Measurements from ENCODE around the gene GSTM4.

Gene GSTM4

DNA sequence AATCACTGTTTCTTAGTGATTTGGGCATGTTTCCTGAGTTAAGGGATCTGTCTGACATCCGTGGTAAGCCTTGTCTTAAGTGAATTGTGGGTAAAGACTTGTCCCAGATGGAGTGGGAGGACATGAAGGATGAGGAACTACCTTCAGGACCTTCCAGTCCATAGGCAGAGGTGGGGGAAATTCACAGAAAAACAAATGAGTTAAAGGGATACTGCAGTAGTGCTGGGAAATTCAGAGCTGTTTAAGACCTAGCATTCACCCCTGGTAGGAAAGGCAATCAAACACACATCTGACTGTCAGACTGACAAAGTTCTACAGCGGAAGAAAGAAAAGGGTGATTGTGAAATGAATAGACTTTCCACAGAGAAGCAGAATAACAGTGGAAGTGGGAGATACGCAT is 39.5 kb upstream of the GSTM4 start:
- H3K4me3 ChIP-seq (replicated peaks in 1 of 2; ENCODE audit: low read depth in 2 of 2, low read length in 2 of 2), result no peak overlapping the region
- TF ChIP-seq, protein P1, sequence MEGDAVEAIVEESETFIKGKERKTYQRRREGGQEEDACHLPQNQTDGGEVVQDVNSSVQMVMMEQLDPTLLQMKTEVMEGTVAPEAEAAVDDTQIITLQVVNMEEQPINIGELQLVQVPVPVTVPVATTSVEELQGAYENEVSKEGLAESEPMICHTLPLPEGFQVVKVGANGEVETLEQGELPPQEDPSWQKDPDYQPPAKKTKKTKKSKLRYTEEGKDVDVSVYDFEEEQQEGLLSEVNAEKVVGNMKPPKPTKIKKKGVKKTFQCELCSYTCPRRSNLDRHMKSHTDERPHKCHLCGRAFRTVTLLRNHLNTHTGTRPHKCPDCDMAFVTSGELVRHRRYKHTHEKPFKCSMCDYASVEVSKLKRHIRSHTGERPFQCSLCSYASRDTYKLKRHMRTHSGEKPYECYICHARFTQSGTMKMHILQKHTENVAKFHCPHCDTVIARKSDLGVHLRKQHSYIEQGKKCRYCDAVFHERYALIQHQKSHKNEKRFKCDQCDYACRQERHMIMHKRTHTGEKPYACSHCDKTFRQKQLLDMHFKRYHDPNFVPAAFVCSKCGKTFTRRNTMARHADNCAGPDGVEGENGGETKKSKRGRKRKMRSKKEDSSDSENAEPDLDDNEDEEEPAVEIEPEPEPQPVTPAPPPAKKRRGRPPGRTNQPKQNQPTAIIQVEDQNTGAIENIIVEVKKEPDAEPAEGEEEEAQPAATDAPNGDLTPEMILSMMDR (IDR thresholded peaks at IDR 0.05; ENCODE audit: low read depth, low read length), result no peak
- DNase-seq (ENCODE audit: low read depth in 2 of 2), result no peak

DNA sequence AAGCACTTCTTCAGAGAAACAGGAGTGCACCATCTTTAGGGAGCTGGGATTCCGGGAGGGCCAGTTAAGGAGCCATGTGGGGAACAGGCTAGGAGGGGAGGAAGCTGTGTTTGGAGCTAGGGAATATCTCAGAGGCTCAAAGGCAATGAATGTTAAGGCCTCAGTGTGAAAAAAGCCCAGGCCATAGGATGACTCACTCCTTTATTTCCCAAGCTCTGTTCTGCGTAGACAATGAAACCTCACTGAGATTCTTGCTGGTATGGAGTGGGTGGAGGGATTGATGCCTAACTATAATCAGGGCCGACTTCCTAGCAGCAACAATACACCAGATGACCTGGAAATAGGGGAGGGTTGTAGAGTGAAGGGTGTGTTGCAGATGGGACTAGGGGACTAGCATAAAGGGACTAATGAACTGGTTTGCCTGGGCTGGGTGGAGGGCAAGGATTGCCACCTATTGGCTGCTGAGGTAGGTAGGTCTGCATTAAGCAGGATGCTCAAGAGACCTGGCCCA is 38.6 kb upstream of the GSTM4 start:
- H3K4me3 ChIP-seq (replicated peaks in 1 of 2; ENCODE audit: low read depth in 2 of 2, low read length in 2 of 2), result no peak overlapping the region
- DNase-seq (ENCODE audit: low read depth in 2 of 2), result peak; percentile 93 to 94
- TF ChIP-seq, protein P1 (IDR thresholded peaks at IDR 0.05; ENCODE audit: low read depth, low read length), result no peak

DNA sequence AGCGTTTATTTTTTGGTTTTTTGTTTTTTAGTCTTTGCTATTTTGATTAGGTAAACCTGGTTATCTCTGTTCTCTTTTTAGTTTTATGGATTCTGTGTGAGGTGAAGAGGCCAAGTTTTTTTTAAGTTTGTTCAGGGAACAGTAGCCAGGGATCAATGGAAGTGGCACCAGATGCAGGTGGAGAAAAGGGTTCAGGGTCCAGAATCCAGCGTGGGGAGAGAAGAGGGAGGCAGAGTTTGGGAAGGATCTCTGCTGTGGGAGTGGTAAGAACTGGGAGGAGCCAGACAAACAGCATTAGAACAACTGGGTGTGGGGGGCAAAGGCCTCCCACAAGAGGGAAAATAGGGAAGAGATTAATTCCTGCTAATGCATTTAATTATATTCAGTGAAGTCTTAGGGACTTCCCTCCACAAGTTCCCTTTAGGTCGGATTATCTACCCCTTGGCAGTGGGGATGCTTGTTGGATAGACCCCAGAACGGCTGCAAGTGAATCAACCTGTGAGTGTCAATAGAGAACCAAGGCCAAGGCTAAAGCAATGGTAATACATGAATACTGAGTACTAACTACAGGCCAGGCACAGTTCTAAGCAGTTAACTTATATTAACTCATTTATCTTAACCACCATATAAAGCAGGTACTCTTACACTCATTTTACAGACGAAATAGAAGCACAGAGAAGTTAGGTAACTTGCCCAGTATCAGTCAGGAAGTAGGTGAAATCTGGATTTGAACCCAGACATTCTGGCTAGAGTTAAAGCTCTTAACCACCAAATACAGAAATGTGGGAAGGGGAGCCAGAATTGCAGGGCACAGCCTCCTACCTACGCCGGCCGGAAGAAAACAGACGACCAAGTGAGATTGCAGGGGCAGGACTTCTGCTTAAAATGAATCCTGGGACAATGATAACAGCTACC is 37.0 kb upstream of the GSTM4 start:
- TF ChIP-seq, protein P1 (IDR thresholded peaks at IDR 0.05; ENCODE audit: low read depth, low read length), result no peak
- no peak for DNase-seq (ENCODE audit: low read depth in 2 of 2)

DNA sequence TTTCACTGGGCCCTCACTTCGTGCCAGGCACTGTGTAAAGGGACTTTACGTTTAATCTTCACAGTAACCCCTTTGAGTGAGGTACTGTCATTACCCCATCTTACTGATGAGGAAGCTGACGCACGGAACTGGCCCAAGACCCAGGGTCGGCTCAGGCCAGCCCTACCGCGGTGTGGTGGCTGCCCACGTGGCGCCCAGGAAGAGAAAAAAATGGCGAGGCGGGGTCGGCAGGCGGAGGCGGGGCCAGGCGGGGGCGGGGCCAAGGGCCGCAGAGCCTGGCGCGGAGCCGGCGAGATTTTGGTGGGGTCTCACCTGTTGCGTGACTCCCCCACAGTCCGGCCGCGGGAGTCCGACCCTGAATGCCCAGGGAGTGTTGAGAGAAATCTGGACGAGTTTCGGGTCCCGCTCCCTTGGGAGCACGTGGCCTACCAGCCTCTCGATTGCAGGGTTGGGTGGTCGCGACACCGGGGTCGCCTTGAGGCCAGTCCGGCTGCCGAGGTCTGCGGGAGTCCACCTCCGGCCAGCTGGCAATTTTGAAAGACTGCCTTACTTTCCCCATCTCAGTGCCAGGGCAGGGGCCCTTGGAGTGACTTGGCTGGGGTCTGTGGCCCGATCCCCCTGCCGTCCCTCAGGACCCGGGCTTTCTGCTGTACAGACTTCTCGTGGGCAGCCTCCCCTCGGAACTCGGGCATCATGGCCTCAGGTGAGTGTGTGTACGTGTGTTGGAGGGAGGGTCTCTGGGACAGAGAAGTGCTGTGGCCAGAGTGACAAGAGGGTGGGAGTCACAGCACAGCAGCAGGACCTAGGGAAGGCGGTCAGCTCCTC is 36.1 kb upstream of the GSTM4 start, which contains the start of the genes AMPD2 and GNAT2:
TSS of gene AMPD2 (plus strand) at position 262 of the 825 bp plus-strand sequence. CDS start 1,339 bp downstream, outside the sequence.
TSS of gene GNAT2 (minus strand) at position 41 of the 825 bp plus-strand sequence. CDS start 6,746 bp downstream, outside the sequence.
- H3K4me3 ChIP-seq (replicated peaks in 1 of 2; ENCODE audit: low read depth in 2 of 2, low read length in 2 of 2), result peak within 1 kb of the TSS; percentile 73 to 89
- peak; percentile 88 to 93 for DNase-seq (ENCODE audit: low read depth in 2 of 2)
- TF ChIP-seq, protein P1 (IDR thresholded peaks at IDR 0.05; ENCODE audit: low read depth, low read length), result no peak

More for the DNA sequence above, 37.0 kb upstream of the GSTM4 start:
- peak overlapping the region; percentile 73 to 89 for H3K4me3 ChIP-seq (replicated peaks in 1 of 2; ENCODE audit: low read depth in 2 of 2, low read length in 2 of 2)

DNA sequence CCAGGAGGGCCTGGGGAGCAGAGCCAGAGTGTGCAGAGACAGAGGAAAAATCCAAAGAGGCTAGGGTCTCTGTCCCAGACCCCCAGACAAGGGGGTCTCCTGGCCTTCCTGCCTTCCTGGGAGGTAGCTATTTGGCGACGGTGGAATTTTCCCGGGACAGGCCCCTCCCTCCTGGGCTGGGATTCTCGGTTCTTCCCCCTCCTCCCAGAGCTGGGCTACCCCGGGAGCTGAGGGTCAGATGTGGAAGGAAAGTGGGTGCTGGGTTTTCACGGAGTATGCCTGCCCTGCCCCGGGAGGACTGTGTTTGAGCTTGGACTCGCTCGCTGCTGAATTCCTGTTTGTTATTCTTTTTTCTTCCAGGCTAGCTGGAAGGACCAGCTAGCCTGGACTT is 35.5 kb upstream of the GSTM4 start:
- TF ChIP-seq, protein P1 (IDR thresholded peaks at IDR 0.05; ENCODE audit: low read depth, low read length), result no peak
- DNase-seq (ENCODE audit: low read depth in 2 of 2), result peak; percentile 51 to 76
- peak overlapping the region; percentile 73 to 89 for H3K4me3 ChIP-seq (replicated peaks in 1 of 2; ENCODE audit: low read depth in 2 of 2, low read length in 2 of 2)

DNA sequence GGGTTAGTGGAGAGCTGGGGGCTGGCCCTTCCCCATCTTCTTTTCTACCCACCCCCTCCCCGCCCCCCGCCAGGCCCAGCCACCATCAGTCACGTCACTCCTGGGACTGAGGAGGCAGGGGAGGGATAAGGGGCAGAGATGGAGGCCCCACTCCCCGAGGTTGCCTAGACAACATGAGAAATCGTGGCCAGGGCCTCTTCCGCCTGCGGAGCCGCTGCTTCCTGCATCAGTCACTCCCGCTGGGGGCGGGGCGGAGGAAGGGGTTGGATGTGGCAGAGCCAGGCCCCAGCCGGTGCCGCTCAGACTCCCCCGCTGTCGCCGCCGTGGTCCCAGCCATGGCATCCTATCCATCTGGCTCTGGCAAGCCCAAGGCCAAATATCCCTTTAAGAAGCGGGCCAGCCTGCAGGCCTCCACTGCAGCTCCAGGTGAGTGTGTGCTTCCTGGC is 35.0 kb upstream of the GSTM4 start:
- DNase-seq (ENCODE audit: low read depth in 2 of 2), result peak; percentile 94 to 97
- H3K4me3 ChIP-seq (replicated peaks in 1 of 2; ENCODE audit: low read depth in 2 of 2, low read length in 2 of 2), result peak overlapping the region; percentile 73 to 89
- TF ChIP-seq, protein P1 (IDR thresholded peaks at IDR 0.05; ENCODE audit: low read depth, low read length), result no peak
